ENCODE data around the gene FSTL5.

DNA sequence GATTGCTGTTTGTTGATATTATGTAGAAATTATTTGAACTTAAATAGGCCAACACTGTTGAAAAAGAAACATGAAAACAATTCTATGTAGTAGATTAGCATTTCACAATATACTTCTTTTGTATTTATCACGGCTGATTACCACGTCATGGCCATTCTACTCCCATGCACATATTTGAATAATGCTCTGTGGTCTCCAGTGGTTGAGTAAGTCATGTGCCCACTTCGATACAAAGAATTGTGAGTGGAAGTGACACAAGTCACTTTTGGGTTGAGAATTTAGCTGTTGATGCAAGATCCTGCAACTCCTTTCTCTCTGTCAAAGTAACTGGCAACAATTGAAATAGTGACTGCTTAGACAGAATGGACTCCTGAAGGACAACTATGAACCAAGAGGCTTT is 6.7 kb upstream of the FSTL5 start:
- TF ChIP-seq, protein P1, sequence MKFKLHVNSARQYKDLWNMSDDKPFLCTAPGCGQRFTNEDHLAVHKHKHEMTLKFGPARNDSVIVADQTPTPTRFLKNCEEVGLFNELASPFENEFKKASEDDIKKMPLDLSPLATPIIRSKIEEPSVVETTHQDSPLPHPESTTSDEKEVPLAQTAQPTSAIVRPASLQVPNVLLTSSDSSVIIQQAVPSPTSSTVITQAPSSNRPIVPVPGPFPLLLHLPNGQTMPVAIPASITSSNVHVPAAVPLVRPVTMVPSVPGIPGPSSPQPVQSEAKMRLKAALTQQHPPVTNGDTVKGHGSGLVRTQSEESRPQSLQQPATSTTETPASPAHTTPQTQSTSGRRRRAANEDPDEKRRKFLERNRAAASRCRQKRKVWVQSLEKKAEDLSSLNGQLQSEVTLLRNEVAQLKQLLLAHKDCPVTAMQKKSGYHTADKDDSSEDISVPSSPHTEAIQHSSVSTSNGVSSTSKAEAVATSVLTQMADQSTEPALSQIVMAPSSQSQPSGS (IDR thresholded peaks at IDR 0.05; ENCODE audit: low read length), result no peak
- TF ChIP-seq EP300 (IDR thresholded peaks at IDR 0.05; ENCODE audit: borderline replicate concordance in 1 of 2, control insufficient read depth in 1 of 2, low read depth in 2 of 2, low read length in 2 of 2) (no peak), SRF (IDR thresholded peaks at IDR 0.05; ENCODE audit: low read depth in 2 of 2, low read length in 2 of 2) (no peak), EZH2 (IDR thresholded peaks at IDR 0.05; ENCODE audit: borderline replicate concordance, control insufficient read depth, low read depth, low read length) (no peak), POLR2A (IDR thresholded peaks at IDR 0.05; ENCODE audit: low read depth, low read length) (no peak), NRF1 (conservative IDR thresholded peaks at IDR 0.05; ENCODE audit: low read depth, low read length) (no peak), SPI1 (IDR thresholded peaks at IDR 0.05; ENCODE audit: borderline replicate concordance, insufficient read depth, low read depth, low read length) (no peak), RFX5 (IDR thresholded peaks at IDR 0.05; ENCODE audit: low read depth, low read length) (no peak), POLR2AphosphoS2 (IDR thresholded peaks at IDR 0.05; ENCODE audit: low read depth, low read length) (no peak), CHD2 (IDR thresholded peaks at IDR 0.05; ENCODE audit: borderline replicate concordance, low read depth, low read length) (no peak), POLR2AphosphoS5 (IDR thresholded peaks at IDR 0.05; ENCODE audit: low read length) (no peak), YY1 (IDR thresholded peaks at IDR 0.05; ENCODE audit: low read depth, low read length) (no peak)
- TF ChIP-seq, protein P2, sequence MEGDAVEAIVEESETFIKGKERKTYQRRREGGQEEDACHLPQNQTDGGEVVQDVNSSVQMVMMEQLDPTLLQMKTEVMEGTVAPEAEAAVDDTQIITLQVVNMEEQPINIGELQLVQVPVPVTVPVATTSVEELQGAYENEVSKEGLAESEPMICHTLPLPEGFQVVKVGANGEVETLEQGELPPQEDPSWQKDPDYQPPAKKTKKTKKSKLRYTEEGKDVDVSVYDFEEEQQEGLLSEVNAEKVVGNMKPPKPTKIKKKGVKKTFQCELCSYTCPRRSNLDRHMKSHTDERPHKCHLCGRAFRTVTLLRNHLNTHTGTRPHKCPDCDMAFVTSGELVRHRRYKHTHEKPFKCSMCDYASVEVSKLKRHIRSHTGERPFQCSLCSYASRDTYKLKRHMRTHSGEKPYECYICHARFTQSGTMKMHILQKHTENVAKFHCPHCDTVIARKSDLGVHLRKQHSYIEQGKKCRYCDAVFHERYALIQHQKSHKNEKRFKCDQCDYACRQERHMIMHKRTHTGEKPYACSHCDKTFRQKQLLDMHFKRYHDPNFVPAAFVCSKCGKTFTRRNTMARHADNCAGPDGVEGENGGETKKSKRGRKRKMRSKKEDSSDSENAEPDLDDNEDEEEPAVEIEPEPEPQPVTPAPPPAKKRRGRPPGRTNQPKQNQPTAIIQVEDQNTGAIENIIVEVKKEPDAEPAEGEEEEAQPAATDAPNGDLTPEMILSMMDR (IDR thresholded peaks at IDR 0.05 in 2 of 3, conservative IDR thresholded peaks at IDR 0.05 in 1 of 3; ENCODE audit: control insufficient read depth in 2 of 3, extremely low read depth in 1 of 3, insufficient read depth in 1 of 3, low read depth in 3 of 3, low read length in 3 of 3), result no peak
- TF ChIP-seq, protein P3, sequence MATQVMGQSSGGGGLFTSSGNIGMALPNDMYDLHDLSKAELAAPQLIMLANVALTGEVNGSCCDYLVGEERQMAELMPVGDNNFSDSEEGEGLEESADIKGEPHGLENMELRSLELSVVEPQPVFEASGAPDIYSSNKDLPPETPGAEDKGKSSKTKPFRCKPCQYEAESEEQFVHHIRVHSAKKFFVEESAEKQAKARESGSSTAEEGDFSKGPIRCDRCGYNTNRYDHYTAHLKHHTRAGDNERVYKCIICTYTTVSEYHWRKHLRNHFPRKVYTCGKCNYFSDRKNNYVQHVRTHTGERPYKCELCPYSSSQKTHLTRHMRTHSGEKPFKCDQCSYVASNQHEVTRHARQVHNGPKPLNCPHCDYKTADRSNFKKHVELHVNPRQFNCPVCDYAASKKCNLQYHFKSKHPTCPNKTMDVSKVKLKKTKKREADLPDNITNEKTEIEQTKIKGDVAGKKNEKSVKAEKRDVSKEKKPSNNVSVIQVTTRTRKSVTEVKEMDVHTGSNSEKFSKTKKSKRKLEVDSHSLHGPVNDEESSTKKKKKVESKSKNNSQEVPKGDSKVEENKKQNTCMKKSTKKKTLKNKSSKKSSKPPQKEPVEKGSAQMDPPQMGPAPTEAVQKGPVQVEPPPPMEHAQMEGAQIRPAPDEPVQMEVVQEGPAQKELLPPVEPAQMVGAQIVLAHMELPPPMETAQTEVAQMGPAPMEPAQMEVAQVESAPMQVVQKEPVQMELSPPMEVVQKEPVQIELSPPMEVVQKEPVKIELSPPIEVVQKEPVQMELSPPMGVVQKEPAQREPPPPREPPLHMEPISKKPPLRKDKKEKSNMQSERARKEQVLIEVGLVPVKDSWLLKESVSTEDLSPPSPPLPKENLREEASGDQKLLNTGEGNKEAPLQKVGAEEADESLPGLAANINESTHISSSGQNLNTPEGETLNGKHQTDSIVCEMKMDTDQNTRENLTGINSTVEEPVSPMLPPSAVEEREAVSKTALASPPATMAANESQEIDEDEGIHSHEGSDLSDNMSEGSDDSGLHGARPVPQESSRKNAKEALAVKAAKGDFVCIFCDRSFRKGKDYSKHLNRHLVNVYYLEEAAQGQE (IDR thresholded peaks at IDR 0.05; ENCODE audit: low read depth, low read length), result no peak

Data from GM12878 (cell line).